HFF-Myc (cell line): ENCODE results near the gene PCNX3.
"Not testable (repeated sequence)": the region's sequence is repeated elsewhere in the genome, so short reads cannot be mapped to it uniquely, and the experiment has no call there.

Experiments used
- DNase-seq: peaks from one replicate; pipeline ENCODE4 v3.0.0-alpha.2; 2011; ENCODE audit warnings: low read depth; ENCODE audit errors: extremely low read depth
- H3K4me3 ChIP-seq: replicated peaks from 2 replicates; pipeline ENCODE4 v1.5.1; 2011; ENCODE audit warnings: low read depth, mild to moderate bottlenecking, control low read depth, low read length
- TF ChIP-seq, protein P1 (sequence below): IDR thresholded peaks from 2 replicates; pipeline ENCODE4 v1.5.1; 2012; ENCODE audit warnings: mild to moderate bottlenecking, low read depth, low read length, control low read depth; ENCODE audit errors: missing control alignments

Gene PCNX3

GRCh38 chr11:65662247-65662798, 46.7 kb downstream of the PCNX3 start:
- H3K4me3 ChIP-seq: peak overlapping the region; percentile 67
- TF ChIP-seq, protein P1, sequence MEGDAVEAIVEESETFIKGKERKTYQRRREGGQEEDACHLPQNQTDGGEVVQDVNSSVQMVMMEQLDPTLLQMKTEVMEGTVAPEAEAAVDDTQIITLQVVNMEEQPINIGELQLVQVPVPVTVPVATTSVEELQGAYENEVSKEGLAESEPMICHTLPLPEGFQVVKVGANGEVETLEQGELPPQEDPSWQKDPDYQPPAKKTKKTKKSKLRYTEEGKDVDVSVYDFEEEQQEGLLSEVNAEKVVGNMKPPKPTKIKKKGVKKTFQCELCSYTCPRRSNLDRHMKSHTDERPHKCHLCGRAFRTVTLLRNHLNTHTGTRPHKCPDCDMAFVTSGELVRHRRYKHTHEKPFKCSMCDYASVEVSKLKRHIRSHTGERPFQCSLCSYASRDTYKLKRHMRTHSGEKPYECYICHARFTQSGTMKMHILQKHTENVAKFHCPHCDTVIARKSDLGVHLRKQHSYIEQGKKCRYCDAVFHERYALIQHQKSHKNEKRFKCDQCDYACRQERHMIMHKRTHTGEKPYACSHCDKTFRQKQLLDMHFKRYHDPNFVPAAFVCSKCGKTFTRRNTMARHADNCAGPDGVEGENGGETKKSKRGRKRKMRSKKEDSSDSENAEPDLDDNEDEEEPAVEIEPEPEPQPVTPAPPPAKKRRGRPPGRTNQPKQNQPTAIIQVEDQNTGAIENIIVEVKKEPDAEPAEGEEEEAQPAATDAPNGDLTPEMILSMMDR: no peak
- DNase-seq: no peak

DNA sequence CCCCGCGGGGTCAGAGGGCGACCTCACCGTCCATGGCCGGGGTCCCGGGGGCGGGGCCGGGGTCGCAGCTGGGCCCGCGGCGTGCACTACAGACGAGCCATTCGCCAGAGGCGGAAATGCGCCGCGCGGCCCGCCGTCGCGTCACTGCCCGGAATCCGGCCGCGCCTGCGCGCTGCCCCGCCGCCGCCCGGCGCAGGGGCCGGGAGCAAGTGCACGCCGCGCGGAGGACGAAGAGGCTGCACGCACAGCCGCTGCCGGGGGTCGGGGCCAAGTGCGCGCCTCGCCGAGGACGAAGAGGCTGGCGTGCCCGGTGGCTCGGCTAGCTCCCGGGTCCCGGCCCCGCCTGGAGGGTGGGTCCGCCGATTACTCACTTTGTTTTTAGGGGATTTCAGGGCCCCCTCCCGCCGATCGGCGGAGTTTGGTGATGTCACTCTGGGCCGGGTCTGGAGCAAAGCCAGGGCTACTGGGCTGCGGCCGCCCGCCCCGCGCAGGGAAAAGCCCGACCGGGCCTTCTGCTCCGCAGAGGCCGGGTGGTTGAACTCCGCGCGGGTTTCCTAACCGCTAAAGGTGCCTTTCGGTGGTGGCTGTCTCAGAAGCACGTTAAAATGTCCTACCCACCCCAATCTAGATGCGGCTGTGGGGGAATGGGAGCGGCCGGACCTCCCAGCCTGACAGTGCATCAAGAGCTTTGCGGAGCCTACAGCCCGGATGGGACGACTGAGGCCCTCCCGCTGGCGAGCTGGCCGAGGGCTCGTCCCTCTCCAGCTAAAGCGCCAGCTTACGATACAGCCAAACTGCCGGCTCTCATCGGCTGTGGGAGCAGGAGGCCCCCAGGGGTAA, 47.4 kb downstream of the PCNX3 start, which contains the start of gene RELA:
RELA (minus strand) TSS at position 118 of the 840 bp plus-strand sequence; CDS start at position 34, 84 bp downstream.
- peak within 1 kb of the TSS; percentile 67 for H3K4me3 ChIP-seq
- TF ChIP-seq, protein P1: no peak
- peak; percentile 40 for DNase-seq

- TF ChIP-seq, protein P1: no peak
- no peak for DNase-seq
- peak overlapping the region; percentile 67 for H3K4me3 ChIP-seq
Observed at GRCh38 chr11:65663639-65664200, 48.1 kb downstream of the PCNX3 start.

DNA sequence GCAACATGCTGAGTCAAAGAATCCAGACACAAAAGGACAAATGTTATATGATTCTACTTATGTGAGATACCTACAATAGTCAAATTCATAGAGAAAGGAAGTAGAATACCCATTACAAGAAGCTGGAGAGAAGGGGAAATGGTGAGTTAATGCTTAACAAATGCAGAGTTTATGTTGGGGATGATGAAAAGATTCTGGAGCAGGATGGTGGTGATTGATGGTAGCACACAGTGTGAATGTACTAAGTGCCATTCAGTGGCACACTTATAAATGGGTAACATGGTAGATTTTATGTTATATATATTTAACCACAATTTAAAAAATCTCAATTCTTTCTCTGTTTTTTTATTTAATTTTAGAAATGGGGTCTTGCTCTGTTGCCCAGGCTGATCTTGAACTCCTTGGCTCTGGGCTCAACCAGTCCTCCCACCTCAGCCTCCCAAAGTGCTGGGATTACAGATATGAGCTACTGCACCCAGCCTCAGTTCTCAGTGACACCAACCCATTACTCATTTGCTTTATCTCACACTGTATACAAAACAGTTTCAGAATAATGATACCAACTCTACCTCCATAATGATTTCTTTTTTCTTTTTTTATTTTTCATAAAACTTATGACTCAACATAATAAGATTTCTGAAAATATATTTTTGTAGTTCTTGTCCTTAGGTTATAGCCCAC, 56.7 kb downstream of the PCNX3 start:
- H3K4me3 ChIP-seq: no peak overlapping the region
- TF ChIP-seq, protein P1: no peak
- no peak for DNase-seq

DNA sequence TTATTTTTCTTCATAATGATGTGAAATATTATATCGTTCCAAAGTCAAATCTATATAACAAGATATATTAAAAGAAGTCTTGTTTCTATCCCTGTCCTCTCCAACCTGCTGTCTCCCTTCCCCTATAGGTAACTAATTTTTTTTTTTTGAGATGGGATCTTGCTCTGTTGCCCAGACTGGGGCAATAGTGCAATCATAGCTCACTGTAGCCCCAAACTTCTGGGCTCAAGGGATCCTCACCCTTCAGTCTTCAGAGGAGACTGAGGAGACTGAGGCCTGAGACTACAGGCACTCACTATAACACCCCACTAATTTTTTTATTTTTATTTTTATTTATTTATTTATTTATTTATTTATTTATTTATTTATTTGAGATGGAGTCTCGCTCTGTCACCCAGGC, 57.4 kb downstream of the PCNX3 start:
- no peak for DNase-seq
- H3K4me3 ChIP-seq: no peak overlapping the region
- TF ChIP-seq, protein P1: no peak

GRCh38 chr11:65680192-65680743, 64.7 kb downstream of the PCNX3 start:
- TF ChIP-seq, protein P1: no peak

GRCh38 chr11:65683480-65683879, 67.9 kb downstream of the PCNX3 start:
- not testable (repeated sequence) for H3K4me3 ChIP-seq, DNase-seq

More at GRCh38 chr11:65680192-65680743, 64.7 kb downstream of the PCNX3 start:
- no peak for DNase-seq
- no peak overlapping the region for H3K4me3 ChIP-seq
